T-helper 22 cell (primary cell): ENCODE measurements around the gene LIPA.
"Not testable (repeated sequence)": the region's sequence is repeated elsewhere in the genome, so short reads cannot be mapped to it uniquely, and the experiment has no call there.

Source experiments
- DNase-seq: peaks from one replicate; pipeline ENCODE4 v3.0.0-alpha.2; 2020; ENCODE audit warnings: low read depth

LIPA gene

GRCh38 chr10:89207801-89208551, 43.6 kb downstream of the LIPA start:
- no peak for DNase-seq

GRCh38 chr10:89207181-89207800, 44.3 kb downstream of the LIPA start, which contains the start of gene CH25H:
CH25H (minus strand) TSS chr10:89207317; CDS start chr10:89207292, 25 bp downstream.
- DNase-seq = peak; percentile 21

- peak; percentile 38 for DNase-seq
Observed at GRCh38 chr10:89206402-89207180, 45.0 kb downstream of the LIPA start.

- no peak for DNase-seq
Observed at GRCh38 chr10:89204621-89205185, 46.9 kb downstream of the LIPA start.

- no peak for DNase-seq
Observed at GRCh38 chr10:89203237-89203636, 48.3 kb downstream of the LIPA start.

- no peak for DNase-seq
Observed at GRCh38 chr10:89202033-89202425, 49.5 kb downstream of the LIPA start.

- DNase-seq = no peak
Observed at GRCh38 chr10:89201345-89202032, 50.1 kb downstream of the LIPA start.

- DNase-seq = no peak
Observed at GRCh38 chr10:89197473-89197872, 54.1 kb downstream of the LIPA start.

GRCh38 chr10:89191301-89191700, 60.3 kb downstream of the LIPA start:
- not testable (repeated sequence) for DNase-seq

GRCh38 chr10:89189211-89189734, 62.3 kb downstream of the LIPA start:
- DNase-seq = no peak

- no peak for DNase-seq
Observed at GRCh38 chr10:89185658-89186057, 65.9 kb downstream of the LIPA start.

- DNase-seq = no peak
Observed at GRCh38 chr10:89184638-89185037, 66.9 kb downstream of the LIPA start.

- DNase-seq = no peak
Observed at GRCh38 chr10:89183571-89183970, 68.0 kb downstream of the LIPA start.

- no peak for DNase-seq
Observed at GRCh38 chr10:89182894-89183293, 68.7 kb downstream of the LIPA start.

GRCh38 chr10:89175816-89176215, 75.8 kb downstream of the LIPA start:
- no peak for DNase-seq

- DNase-seq = no peak
Observed at GRCh38 chr10:89173075-89173474, 78.5 kb downstream of the LIPA start.

GRCh38 chr10:89171996-89172395, 79.6 kb downstream of the LIPA start:
- DNase-seq = no peak

- DNase-seq = no peak
Observed at GRCh38 chr10:89171263-89171872, 80.2 kb downstream of the LIPA start.

- DNase-seq = not testable (repeated sequence)
Observed at GRCh38 chr10:89168354-89168900, 83.1 kb downstream of the LIPA start.

GRCh38 chr10:89167915-89168314, 83.7 kb downstream of the LIPA start:
- DNase-seq = no peak

- no peak for DNase-seq
Observed at GRCh38 chr10:89165923-89166322, 85.7 kb downstream of the LIPA start.
